ENCODE measurements around the gene IKZF4.
"Not testable (repeated sequence)": the region's sequence is repeated elsewhere in the genome, so short reads cannot be mapped to it uniquely, and the experiment has no call there.

- not testable (repeated sequence) for TF ChIP-seq BACH2 (CRISPR knock-in tag; IDR thresholded peaks at IDR 0.05; ENCODE audit: borderline replicate concordance); RARB (CRISPR knock-in tag; IDR thresholded peaks at IDR 0.05); ARNTL (CRISPR knock-in tag; IDR thresholded peaks at IDR 0.05; ENCODE audit: borderline replicate concordance, low read depth)
These were observed 34.9 kb upstream of the IKZF4 start for GRCh38 chr12:55985976-55986375.

Data from SK-N-SH treated with all-trans-retinoic acid at 6 μM for 48 hours (cell line).